HFFc6 (cell line): ENCODE data around the gene ELF1. TPM values are rescaled to one million over a fixed set of nuclear protein-coding genes. Genes with fewer than 3 reads are reported as not detected.
"Not testable (repeated sequence)": the region's sequence is repeated elsewhere in the genome, so short reads cannot be mapped to it uniquely, and the experiment has no call there.

Source experiments
- DNase-seq: peaks from one replicate; pipeline ENCODE4 v3.0.0-alpha.2; 2018
- H3K27ac Mint-ChIP-seq: 2 replicates; pipeline ENCODE4 v1.8.0; 2020; ENCODE audit warnings: mild to moderate bottlenecking, mixed read lengths
- H3K27me3 Mint-ChIP-seq: 2 replicates; pipeline ENCODE4 v1.8.0; 2021; ENCODE audit warnings: mild to moderate bottlenecking, moderate library complexity, mixed read lengths; ENCODE audit not compliant: insufficient read depth
- H3K36me3 Mint-ChIP-seq: 2 replicates; pipeline ENCODE4 v1.8.0; 2021; ENCODE audit warnings: low read depth, mixed read lengths
- H3K4me1 Mint-ChIP-seq: 2 replicates; pipeline ENCODE4 v1.8.0; 2020; ENCODE audit warnings: low read depth, mixed read lengths
- H3K4me3 Mint-ChIP-seq: 2 replicates; pipeline ENCODE4 v1.8.0; 2020; ENCODE audit warnings: mild to moderate bottlenecking, moderate library complexity, mixed read lengths
- H3K9me3 Mint-ChIP-seq: 2 replicates; pipeline ENCODE4 v1.8.0; 2020; ENCODE audit warnings: mild to moderate bottlenecking, mixed read lengths
- CTCF ChIP-seq: fragments of 200-600 bp; sonication (generic); IDR thresholded peaks from 2 replicates; pipeline ENCODE4 v1.5.0; 2021; ENCODE audit warnings: antibody characterized with exemption, mild to moderate bottlenecking
- total RNA-seq, 6 experiments: library from RNA; stranded (reverse); fragmentation: NEBNext Ultra II Directional; extraction: Animal tissue kit (Norgen Biotek cat#: 25700); gene quantifications; 2 replicates in 1 of 6; 3 replicates in 5 of 6; pipeline ENCODE4 v1.2.3, GENCODE V29; 2021

ELF1 gene
- total RNA-seq, 6 experiments from 2014 or later: 25.5 to 37.7 (median 33.4) TPM

- H3K27ac Mint-ChIP-seq: no peak overlapping the region
- DNase-seq: no peak
- TF ChIP-seq CTCF: no peak
- no peaks in the 10 kb centered on the region for H3K27me3 Mint-ChIP-seq
- peaks cover 47% of the 10 kb centered on the region for H3K4me1 Mint-ChIP-seq
- H3K4me3 Mint-ChIP-seq: no peak overlapping the region
- H3K9me3 Mint-ChIP-seq: no peaks in the 10 kb centered on the region
- no peaks in the 10 kb centered on the region for H3K36me3 Mint-ChIP-seq
Measured at GRCh38 chr13:40982772-40983171, 36.3 kb downstream of the ELF1 start.

GRCh38 chr13:40981949-40982348 lies 37.2 kb downstream of the ELF1 start:
- Mint-ChIP-seq H3K4me3 (no peak overlapping the region), H3K9me3 (no peaks in the 10 kb centered on the region), H3K27me3 (no peaks in the 10 kb centered on the region), H3K27ac (no peak overlapping the region), H3K36me3 (no peaks in the 10 kb centered on the region), H3K4me1 (peaks cover 43% of the 10 kb centered on the region)
- DNase-seq: no peak
- TF ChIP-seq CTCF: no peak

GRCh38 chr13:40981361-40981760 lies 37.8 kb downstream of the ELF1 start:
- Mint-ChIP-seq H3K4me1 (peaks cover 40% of the 10 kb centered on the region), H3K27me3 (no peaks in the 10 kb centered on the region), H3K27ac (no peak overlapping the region), H3K4me3 (no peak overlapping the region), H3K36me3 (no peaks in the 10 kb centered on the region), H3K9me3 (no peaks in the 10 kb centered on the region)
- TF ChIP-seq CTCF: no peak
- no peak for DNase-seq

GRCh38 chr13:40980461-40980860 lies 38.7 kb downstream of the ELF1 start:
- no peak overlapping the region for H3K27ac Mint-ChIP-seq
- no peaks in the 10 kb centered on the region for H3K27me3 Mint-ChIP-seq
- DNase-seq: no peak
- no peak for TF ChIP-seq CTCF
- H3K36me3 Mint-ChIP-seq: no peaks in the 10 kb centered on the region
- H3K4me1 Mint-ChIP-seq: peaks cover 32% of the 10 kb centered on the region
- no peak overlapping the region for H3K4me3 Mint-ChIP-seq
- H3K9me3 Mint-ChIP-seq: no peaks in the 10 kb centered on the region

- H3K36me3 Mint-ChIP-seq: no peaks in the 10 kb centered on the region
- H3K4me3 Mint-ChIP-seq: no peak overlapping the region
- H3K27me3 Mint-ChIP-seq: no peaks in the 10 kb centered on the region
- DNase-seq: no peak
- TF ChIP-seq CTCF: no peak
- peaks cover 33% of the 10 kb centered on the region for H3K4me1 Mint-ChIP-seq
- H3K27ac Mint-ChIP-seq: no peak overlapping the region
- no peaks in the 10 kb centered on the region for H3K9me3 Mint-ChIP-seq
Measured at GRCh38 chr13:40979232-40979631, 39.9 kb downstream of the ELF1 start.

GRCh38 chr13:40978109-40978508 lies 41.0 kb downstream of the ELF1 start:
- H3K4me3 Mint-ChIP-seq, H3K36me3 Mint-ChIP-seq, H3K9me3 Mint-ChIP-seq, H3K27ac Mint-ChIP-seq, H3K27me3 Mint-ChIP-seq, DNase-seq: not testable (repeated sequence)
- peaks cover 22% of the 10 kb centered on the region for H3K4me1 Mint-ChIP-seq
